IMR-90 (cell line): ENCODE data around the gene SPATA24.

Source experiments
- CHD1 ChIP-seq: IDR thresholded peaks from 2 replicates; pipeline ENCODE4 v1.6.1; 2012; ENCODE audit warnings: low read depth, low read length, improper control_type of control experiment
- MXI1 ChIP-seq: IDR thresholded peaks from 2 replicates; pipeline ENCODE4 v1.6.1; 2012; ENCODE audit warnings: low read depth, mild to moderate bottlenecking, low read length, moderate library complexity, borderline replicate concordance
- NFE2L2 ChIP-seq: fragments of 150-350 bp; IDR thresholded peaks from 2 replicates; pipeline ENCODE4 v1.6.1; 2016; ENCODE audit warnings: low read depth, mild to moderate bottlenecking, low read length
- POLR2A ChIP-seq: IDR thresholded peaks from 2 replicates; pipeline ENCODE4 v1.6.1; 2012; ENCODE audit warnings: mild to moderate bottlenecking, low read depth, low read length
- RAD21 ChIP-seq: IDR thresholded peaks from 2 replicates; pipeline ENCODE4 v1.6.1; 2012; ENCODE audit warnings: low read length, improper control_type of control experiment
- SMC3 ChIP-seq: fragments of 150-350 bp; IDR thresholded peaks from 2 replicates; pipeline ENCODE4 v1.6.1; 2016; ENCODE audit warnings: low read depth, mild to moderate bottlenecking, antibody characterized with exemption, low read length, moderate library complexity
- TF ChIP-seq, protein P1 (sequence below): conservative IDR thresholded peaks from 2 replicates; pipeline ENCODE4 v1.5.1; 2012; ENCODE audit warnings: mild to moderate bottlenecking, low read depth, low read length, improper control_type of control experiment
- TF ChIP-seq, protein P2 (sequence below): fragments of 150-350 bp; IDR thresholded peaks from 2 replicates; pipeline ENCODE4 v1.6.1; 2017; ENCODE audit warnings: mild to moderate bottlenecking, antibody characterized with exemption, low read length, low read depth
- TF ChIP-seq, protein P3 (sequence below): fragments of 150-350 bp; IDR thresholded peaks from 2 replicates; pipeline ENCODE4 v1.6.1; 2016; ENCODE audit warnings: low read depth, mild to moderate bottlenecking, low read length, moderate library complexity, borderline replicate concordance

DNA sequence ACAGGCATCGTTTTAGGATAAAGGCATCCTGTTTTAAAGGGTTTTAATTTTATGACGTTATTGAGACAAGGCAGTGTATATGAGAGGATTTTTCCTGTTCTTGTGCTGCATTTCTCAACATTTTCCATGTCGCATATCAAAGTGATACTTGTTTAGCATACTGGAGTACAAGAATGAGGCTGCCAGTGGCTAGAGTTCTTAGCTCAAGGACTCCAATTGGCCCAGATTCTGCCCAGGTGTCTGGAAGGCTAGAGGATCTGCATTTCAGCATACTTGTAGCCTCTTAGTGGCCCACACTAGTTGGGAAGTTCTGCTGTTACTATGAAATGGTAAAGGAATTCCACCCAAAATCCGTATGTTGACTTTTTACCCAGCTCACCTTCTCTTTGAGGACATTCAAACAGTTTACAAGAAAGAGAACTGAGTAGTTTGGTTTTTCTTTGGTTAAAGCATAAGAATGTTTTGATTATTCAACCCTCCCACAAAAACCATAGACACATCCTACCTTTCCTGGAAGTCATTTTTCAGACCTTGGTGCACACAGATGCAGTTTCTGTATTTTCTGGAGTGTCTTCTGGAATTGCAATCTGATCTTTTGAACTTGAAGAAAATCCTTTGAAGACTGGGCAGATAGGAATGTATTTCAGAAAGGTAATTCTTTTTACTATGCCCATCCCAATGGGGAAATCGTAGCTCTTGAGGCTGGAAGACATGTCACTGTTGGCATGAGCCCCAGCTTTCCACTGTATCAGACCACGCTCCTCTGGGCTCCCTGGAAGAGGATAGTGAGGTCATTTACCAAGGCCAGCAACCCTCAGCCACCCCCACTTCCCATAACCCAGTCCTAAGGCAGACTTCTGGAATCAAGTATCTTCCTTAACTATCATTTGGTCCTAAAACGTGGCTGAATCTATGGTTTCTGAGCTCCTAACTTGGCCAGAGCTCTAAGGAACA lies 32.1 kb downstream of the SPATA24 start:
- TF ChIP-seq, protein P1, sequence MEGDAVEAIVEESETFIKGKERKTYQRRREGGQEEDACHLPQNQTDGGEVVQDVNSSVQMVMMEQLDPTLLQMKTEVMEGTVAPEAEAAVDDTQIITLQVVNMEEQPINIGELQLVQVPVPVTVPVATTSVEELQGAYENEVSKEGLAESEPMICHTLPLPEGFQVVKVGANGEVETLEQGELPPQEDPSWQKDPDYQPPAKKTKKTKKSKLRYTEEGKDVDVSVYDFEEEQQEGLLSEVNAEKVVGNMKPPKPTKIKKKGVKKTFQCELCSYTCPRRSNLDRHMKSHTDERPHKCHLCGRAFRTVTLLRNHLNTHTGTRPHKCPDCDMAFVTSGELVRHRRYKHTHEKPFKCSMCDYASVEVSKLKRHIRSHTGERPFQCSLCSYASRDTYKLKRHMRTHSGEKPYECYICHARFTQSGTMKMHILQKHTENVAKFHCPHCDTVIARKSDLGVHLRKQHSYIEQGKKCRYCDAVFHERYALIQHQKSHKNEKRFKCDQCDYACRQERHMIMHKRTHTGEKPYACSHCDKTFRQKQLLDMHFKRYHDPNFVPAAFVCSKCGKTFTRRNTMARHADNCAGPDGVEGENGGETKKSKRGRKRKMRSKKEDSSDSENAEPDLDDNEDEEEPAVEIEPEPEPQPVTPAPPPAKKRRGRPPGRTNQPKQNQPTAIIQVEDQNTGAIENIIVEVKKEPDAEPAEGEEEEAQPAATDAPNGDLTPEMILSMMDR, result no peak
- TF ChIP-seq MXI1 (no peak), POLR2A (no peak), NFE2L2 (no peak), CHD1 (no peak), RAD21 (no peak), SMC3 (no peak)
- TF ChIP-seq, protein P2, sequence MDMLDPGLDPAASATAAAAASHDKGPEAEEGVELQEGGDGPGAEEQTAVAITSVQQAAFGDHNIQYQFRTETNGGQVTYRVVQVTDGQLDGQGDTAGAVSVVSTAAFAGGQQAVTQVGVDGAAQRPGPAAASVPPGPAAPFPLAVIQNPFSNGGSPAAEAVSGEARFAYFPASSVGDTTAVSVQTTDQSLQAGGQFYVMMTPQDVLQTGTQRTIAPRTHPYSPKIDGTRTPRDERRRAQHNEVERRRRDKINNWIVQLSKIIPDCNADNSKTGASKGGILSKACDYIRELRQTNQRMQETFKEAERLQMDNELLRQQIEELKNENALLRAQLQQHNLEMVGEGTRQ, result no peak
- TF ChIP-seq, protein P3, sequence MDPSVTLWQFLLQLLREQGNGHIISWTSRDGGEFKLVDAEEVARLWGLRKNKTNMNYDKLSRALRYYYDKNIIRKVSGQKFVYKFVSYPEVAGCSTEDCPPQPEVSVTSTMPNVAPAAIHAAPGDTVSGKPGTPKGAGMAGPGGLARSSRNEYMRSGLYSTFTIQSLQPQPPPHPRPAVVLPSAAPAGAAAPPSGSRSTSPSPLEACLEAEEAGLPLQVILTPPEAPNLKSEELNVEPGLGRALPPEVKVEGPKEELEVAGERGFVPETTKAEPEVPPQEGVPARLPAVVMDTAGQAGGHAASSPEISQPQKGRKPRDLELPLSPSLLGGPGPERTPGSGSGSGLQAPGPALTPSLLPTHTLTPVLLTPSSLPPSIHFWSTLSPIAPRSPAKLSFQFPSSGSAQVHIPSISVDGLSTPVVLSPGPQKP, result no peak
